OCI-LY7 (cell line): ENCODE results near the gene NHERF2.

Source experiments
- EZH2phosphoT487 ChIP-seq: fragments of 200-600 bp; sonication (generic); IDR thresholded peaks from 2 replicates; pipeline ENCODE4 v1.6.1; 2018; ENCODE audit warnings: low read depth, borderline replicate concordance, mild to moderate bottlenecking, mixed run types, antibody characterized with exemption, low read length, moderate library complexity, mixed read lengths
- TF ChIP-seq, protein P1 (sequence below): fragments of 200-600 bp; sonication (generic); conservative IDR thresholded peaks from 2 replicates; pipeline ENCODE4 v1.5.1; 2014; ENCODE audit warnings: mild to moderate bottlenecking, antibody characterized with exemption, low read length, moderate library complexity, mixed read lengths

DNA sequence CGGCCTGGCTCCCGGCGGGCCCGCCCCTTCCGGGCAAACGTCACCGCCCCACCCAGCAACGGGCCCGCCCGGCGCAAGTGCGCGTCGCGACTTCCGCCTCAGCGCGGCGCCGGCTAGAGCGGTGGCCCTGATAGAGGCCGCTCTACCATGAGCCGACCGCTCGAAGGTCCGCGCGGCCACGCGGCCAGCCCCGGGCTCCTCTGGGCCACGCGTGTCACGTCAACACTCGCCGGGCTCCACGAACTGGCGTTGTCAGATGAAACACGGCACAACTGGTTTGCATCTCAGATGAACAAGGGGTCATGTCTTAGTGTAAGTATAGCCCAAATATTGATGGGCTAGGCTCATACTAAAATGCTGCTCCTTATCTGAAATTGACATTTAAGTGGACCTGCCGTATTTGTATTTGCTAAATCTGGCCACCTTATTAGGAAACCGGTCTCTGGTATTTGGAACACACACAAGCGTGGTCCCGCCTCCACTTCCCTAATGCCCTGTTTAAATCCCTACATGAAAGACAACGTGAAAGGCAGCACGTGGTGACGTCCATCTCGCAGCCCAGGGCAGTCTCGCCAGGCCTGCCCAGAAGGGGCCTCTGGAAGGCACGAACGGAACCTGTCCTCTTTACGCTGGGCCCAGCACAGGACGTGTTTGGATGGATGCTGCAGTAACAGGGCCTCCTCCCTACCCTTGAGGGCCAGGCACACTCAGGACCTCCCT, 16.8 kb upstream of the NHERF2 start, which contains the start of gene ZNF598:
- TF ChIP-seq, protein P1, sequence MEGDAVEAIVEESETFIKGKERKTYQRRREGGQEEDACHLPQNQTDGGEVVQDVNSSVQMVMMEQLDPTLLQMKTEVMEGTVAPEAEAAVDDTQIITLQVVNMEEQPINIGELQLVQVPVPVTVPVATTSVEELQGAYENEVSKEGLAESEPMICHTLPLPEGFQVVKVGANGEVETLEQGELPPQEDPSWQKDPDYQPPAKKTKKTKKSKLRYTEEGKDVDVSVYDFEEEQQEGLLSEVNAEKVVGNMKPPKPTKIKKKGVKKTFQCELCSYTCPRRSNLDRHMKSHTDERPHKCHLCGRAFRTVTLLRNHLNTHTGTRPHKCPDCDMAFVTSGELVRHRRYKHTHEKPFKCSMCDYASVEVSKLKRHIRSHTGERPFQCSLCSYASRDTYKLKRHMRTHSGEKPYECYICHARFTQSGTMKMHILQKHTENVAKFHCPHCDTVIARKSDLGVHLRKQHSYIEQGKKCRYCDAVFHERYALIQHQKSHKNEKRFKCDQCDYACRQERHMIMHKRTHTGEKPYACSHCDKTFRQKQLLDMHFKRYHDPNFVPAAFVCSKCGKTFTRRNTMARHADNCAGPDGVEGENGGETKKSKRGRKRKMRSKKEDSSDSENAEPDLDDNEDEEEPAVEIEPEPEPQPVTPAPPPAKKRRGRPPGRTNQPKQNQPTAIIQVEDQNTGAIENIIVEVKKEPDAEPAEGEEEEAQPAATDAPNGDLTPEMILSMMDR = no peak
- TF ChIP-seq EZH2phosphoT487 = no peak
